Kidney (tissue), 14 donors: ENCODE results near the gene EML6. TPM values are rescaled to one million over a fixed set of nuclear protein-coding genes. Genes with fewer than 3 reads are reported as not detected.

Experiments
- DNase-seq, 5 donors: peaks; one replicate each; pipeline ENCODE4 v3.0.0-alpha.2; 2013 to 2020
- FAIRE-seq: peaks from 2 replicates; lab custom pipeline; 2012; peaks lifted over from hg19 to GRCh38; lab: Jason Lieb, UNC
- H3K27ac ChIP-seq, 2 donors: one replicate each; pipeline ENCODE4 v1.7.0; 2013; ENCODE audit warnings: low read depth in 2 of 2, low read length in 2 of 2, inconsistent platforms in 1 of 2
- H3K27me3 ChIP-seq: one replicate; pipeline ENCODE4 v1.7.1; 2013; ENCODE audit warnings: low read length, inconsistent platforms; ENCODE audit not compliant: control insufficient read depth, insufficient read depth
- H3K36me3 ChIP-seq, 3 donors: one replicate each; pipeline versions ENCODE4 v1.7.0 to v1.7.1; 2013; ENCODE audit warnings: low read length in 3 of 3, control low read depth in 1 of 3, inconsistent platforms in 1 of 3; ENCODE audit not compliant: insufficient read depth in 3 of 3, control insufficient read depth in 2 of 3
- H3K4me1 ChIP-seq, 3 donors: one replicate each; pipeline versions ENCODE4 v1.7.0 to v1.7.1; 2013; ENCODE audit warnings: low read length in 3 of 3, inconsistent platforms in 1 of 3, low read depth in 1 of 3; ENCODE audit not compliant: control insufficient read depth in 2 of 3, insufficient read depth in 2 of 3
- H3K4me3 ChIP-seq, 3 donors: one replicate each; pipeline versions ENCODE4 v1.7.0 to v1.8.1; 2013; ENCODE audit warnings: low read length in 3 of 3, control low read depth in 1 of 3, inconsistent platforms in 1 of 3
- H3K9ac ChIP-seq, 3 donors: one replicate each; pipeline versions ENCODE4 v1.7.0 to v1.7.1; 2013; ENCODE audit warnings: low read length in 3 of 3, control low read depth in 1 of 3, inconsistent platforms in 1 of 3
- H3K9me3 ChIP-seq, 3 donors: one replicate each; pipeline versions ENCODE4 v1.7.0 to v1.7.1; 2013; ENCODE audit warnings: low read length in 3 of 3, control low read depth in 1 of 3, inconsistent platforms in 1 of 3; ENCODE audit not compliant: control insufficient read depth in 2 of 3, insufficient read depth in 1 of 3
- CTCF ChIP-seq: IDR thresholded peaks from 3 replicates; pipeline ENCODE4 v1.5.1; 2012; ENCODE audit warnings: mild to moderate bottlenecking, moderate library complexity, borderline replicate concordance; ENCODE audit not compliant: insufficient read depth; ENCODE audit errors: extremely low read depth
- intact Hi-C: fragments of 100-400 bp; cut with DNase I; formaldehyde crosslinking; loops from one replicate; pipeline ENCODE4 v1.11.1; 2022
- polyA plus RNA-seq: library from polyadenylated mRNA; stranded (reverse); fragments of 350-450 nt; fragmentation: Illumina TruSeq; extraction: RNeasy Lipid Tissue Mini Kit (QIAGEN cat#74804); gene quantifications from one replicate; pipeline ENCODE4 v1.2.3, GENCODE V29; 2014; ENCODE audit warnings: low read depth, low replicate concordance; ENCODE audit not compliant: insufficient read depth
- total RNA-seq: library from RNA; stranded (reverse); fragmentation: NEBNext Ultra II Directional; extraction: Animal tissue kit (Norgen Biotek cat#: 25700); gene quantifications from one replicate; pipeline ENCODE4 v1.2.1, GENCODE V29; 2021
- donor health status: control.
- donor health status: control.
- donor health status: control.
- donor health status: control.
- donor health status: control.
- donor health status: DM: yes; HTN: yes; CAD: no.
- donor health status: Normal renal cell carcinoma (clear cell type).

Gene EML6
- total and polyA plus RNA-seq, 2 donors from 2014 or later: 1.7 to 3.1 TPM

DNA sequence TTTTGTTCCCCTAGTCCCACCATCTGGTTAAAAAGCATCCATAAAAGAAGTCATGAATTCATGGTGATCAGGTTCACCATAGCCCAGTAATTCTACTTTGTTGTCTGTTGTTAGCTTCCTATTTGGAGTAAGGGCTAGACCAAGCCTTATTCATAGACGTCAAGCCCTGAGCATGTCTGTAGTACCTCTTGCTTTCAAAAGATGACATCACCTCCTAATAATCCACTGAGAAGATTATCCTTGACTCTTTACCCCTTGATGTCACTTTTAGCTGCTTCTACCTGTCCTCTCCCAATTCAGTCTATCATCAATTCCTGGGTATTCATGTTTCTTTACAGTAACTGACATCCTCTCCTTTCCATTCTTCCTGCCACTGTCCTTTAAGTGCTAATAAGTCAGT lies 90.1 kb downstream of the EML6 start:
- H3K4me1 ChIP-seq: no peaks in the 10 kb centered on the region
- DNase-seq (no peak), FAIRE-seq (no peak)
- no peaks in the 10 kb centered on the region for H3K9me3 ChIP-seq
- no peak overlapping the region for H3K4me3 ChIP-seq
- H3K27me3 ChIP-seq: no peaks in the 10 kb centered on the region
- no peaks in the 10 kb centered on the region for H3K36me3 ChIP-seq
- intact Hi-C loops: no loop called here
- H3K27ac ChIP-seq: no peak overlapping the region
- no peak for TF ChIP-seq CTCF
- no peak overlapping the region for H3K9ac ChIP-seq

- intact Hi-C loops: no loop called here
- no peak overlapping the region for H3K4me3 ChIP-seq
- TF ChIP-seq CTCF: no peak
- FAIRE-seq (no peak), DNase-seq (no peak)
- no peaks in the 10 kb centered on the region for H3K27me3 ChIP-seq
- H3K36me3 ChIP-seq: no peaks in the 10 kb centered on the region
- H3K27ac ChIP-seq: no peak overlapping the region
- no peaks in the 10 kb centered on the region for H3K4me1 ChIP-seq
- H3K9me3 ChIP-seq: no peaks in the 10 kb centered on the region
- no peak overlapping the region for H3K9ac ChIP-seq
Observed at GRCh38 chr2:54814389-54815147, 91.1 kb downstream of the EML6 start.

GRCh38 chr2:54815148-54815539 lies 91.7 kb downstream of the EML6 start:
- no peaks in the 10 kb centered on the region for H3K9me3 ChIP-seq
- no peak overlapping the region for H3K27ac ChIP-seq
- DNase-seq (no peak), FAIRE-seq (no peak)
- no peaks in the 10 kb centered on the region for H3K27me3 ChIP-seq
- no peak overlapping the region for H3K9ac ChIP-seq
- TF ChIP-seq CTCF: no peak
- intact Hi-C loops: no loop called here
- no peak overlapping the region for H3K4me3 ChIP-seq
- no peaks in the 10 kb centered on the region for H3K4me1 ChIP-seq
- no peaks in the 10 kb centered on the region for H3K36me3 ChIP-seq
